ENCODE measurements around the gene RAPGEF1.
A peak's percentile ranks its signal among the peaks of the same experiment; 100 is the strongest.

The RAPGEF1 gene

DNA sequence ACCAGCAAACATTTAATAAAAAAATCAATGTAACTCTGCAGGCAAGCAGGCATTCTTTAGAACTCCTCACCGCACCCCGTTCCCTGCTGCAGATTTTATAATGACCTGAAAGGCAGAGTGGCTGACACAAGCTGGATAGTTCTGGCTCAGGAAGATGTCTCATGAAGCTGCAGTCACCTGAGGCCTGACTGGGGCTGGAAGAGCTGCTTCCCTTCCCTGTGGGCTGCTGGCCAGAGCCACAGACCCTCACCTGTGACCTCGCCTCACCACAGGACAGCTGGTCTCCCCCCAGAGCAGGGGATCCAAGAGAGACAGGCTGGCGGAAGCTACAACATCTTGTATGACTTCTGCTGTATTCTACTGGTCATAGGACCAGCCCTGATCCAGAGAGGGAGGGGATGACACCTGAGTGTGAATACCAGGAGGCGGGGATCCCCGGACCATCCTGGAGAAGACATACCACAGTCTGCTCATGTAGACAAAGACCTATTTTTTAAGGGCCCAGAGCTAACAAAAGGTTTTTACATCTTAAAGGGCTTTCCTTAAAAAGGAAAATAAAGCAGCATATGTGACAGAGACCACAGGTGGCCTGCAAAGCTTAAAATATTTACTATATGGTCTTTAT is 43.9 kb downstream of the RAPGEF1 start:
- TF ChIP-seq PAX5 (IDR thresholded peaks at IDR 0.05; ENCODE audit: insufficient read depth, low read length, severe bottlenecking), result no peak
- no peak for TF ChIP-seq POLR2A (IDR thresholded peaks at IDR 0.05; ENCODE audit: low read depth, low read length)
- no peak for TF ChIP-seq POU2F2 (IDR thresholded peaks at IDR 0.05; ENCODE audit: low read depth, low read length)
- TF ChIP-seq TAF1 (IDR thresholded peaks at IDR 0.05; ENCODE audit: low read depth, low read length), result no peak
- no peak for FAIRE-seq
- no peak for DNase-seq (ENCODE audit: insufficient read length, low spot score)

GRCh38 chr9:131695366-131695765 is 44.5 kb downstream of the RAPGEF1 start:
- no peak for FAIRE-seq
- TF ChIP-seq POLR2AphosphoS5 (IDR thresholded peaks at IDR 0.05; ENCODE audit: low read depth, low read length), result no peak
- no peak for DNase-seq (ENCODE audit: insufficient read length, low spot score)

DNA sequence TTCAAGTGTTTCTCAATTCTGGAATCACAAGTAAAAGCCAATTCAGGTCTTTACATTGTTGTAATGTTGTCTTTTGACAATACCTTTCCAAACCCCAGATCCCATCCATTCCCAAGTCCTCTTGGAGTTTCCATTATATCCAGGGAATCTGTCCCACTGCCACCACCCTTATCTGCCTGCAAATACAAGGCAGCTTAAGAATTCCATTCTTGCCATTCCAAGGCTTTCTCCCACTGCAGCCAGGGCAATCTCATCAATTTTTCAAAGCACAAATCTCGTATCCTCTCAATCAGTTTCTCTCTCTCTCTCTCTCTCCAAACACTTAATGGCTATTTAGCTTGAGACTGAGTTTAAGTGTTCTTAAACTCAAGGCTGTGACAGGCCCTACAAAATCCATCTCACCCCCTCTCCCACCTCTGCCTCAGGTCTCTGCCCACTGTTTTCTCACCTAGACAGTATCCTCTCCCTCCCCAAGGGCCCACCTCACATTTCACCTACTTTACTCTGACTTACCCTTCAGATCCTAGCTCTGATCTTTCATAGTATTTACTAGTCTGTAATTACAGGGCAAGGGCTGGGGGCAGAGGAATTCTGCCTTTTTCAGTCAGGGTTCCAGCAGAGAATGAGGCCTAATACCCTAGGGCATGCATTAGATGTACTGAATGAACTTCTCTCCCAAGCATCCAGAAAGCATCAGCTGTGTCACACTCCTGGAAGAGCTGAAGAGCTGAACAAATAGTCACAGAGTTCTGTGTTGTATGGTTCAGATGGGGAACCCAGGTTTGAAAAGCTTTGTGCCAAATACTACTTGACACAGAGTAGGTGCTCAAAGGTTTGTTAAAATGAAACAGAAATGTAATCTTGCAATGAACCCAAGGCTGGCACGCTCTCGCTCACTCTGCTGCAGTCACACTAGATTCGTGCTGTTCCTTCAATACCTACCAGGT is 46.0 kb downstream of the RAPGEF1 start:
- TF ChIP-seq POLR2AphosphoS5 (IDR thresholded peaks at IDR 0.05; ENCODE audit: low read depth, low read length), result no peak
- TF ChIP-seq PAX5 (IDR thresholded peaks at IDR 0.05; ENCODE audit: insufficient read depth, low read length, severe bottlenecking), result no peak
- TF ChIP-seq SPI1 (IDR thresholded peaks at IDR 0.05; ENCODE audit: low read depth, low read length), result no peak
- no peak for TF ChIP-seq POLR2A (IDR thresholded peaks at IDR 0.05; ENCODE audit: low read depth, low read length)
- no peak for TF ChIP-seq TAF1 (IDR thresholded peaks at IDR 0.05; ENCODE audit: low read depth, low read length)
- TF ChIP-seq POU2F2 (IDR thresholded peaks at IDR 0.05; ENCODE audit: low read depth, low read length), result no peak
- DNase-seq (ENCODE audit: insufficient read length, low spot score) (no peak), FAIRE-seq (no peak)

DNA sequence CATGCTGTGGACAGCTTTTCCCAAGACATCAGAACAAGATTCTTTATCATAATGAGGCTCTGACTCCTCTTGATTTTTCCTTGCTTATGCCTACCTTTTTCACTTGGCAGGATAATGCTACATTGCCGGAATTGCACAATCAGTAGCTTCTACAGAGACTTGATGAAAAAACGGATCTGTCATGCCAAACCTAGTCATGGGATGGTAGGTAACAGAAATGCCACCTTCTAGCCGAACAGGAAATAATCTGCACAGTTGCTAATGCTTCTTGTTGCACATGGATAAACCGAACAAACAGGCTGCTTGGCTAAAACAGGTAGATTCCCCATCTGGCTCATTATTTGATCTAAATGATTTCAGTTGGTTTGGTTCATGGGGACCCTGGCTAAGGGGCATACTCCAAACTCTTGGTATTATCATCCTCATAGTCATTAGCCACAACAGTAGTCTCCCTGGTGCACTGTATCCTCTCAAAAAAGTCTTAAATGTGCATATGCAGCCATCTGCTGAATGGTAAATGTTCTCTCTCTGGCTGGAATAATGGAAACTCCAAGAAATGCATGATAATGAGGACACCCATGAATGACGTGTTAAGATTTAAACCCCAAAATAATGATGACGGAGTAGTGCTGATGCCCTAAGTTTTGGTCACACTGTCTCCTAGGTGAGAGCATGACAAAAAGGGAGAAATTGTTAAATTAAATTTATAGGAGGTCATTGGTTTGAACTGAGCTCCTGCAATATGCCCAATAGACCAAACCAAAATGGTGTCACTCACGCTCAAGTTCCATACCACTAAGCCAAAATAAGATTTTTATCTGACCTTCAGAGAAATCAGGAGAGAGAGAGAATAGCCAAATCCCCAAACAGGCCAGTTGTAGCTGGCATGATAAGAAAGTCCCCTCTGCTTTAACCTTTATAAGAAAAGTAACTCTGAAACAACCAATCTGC is 47.0 kb downstream of the RAPGEF1 start:
- no peak for DNase-seq (ENCODE audit: insufficient read length, low spot score)
- no peak for FAIRE-seq
- TF ChIP-seq POLR2AphosphoS5 (IDR thresholded peaks at IDR 0.05; ENCODE audit: low read depth, low read length), result no peak
- TF ChIP-seq POLR2A (IDR thresholded peaks at IDR 0.05; ENCODE audit: low read depth, low read length), result no peak
- TF ChIP-seq POU2F2 (IDR thresholded peaks at IDR 0.05; ENCODE audit: low read depth, low read length), result no peak
- TF ChIP-seq PAX5 (IDR thresholded peaks at IDR 0.05; ENCODE audit: insufficient read depth, low read length, severe bottlenecking), result no peak
- no peak for TF ChIP-seq SPI1 (IDR thresholded peaks at IDR 0.05; ENCODE audit: low read depth, low read length)
- TF ChIP-seq TAF1 (IDR thresholded peaks at IDR 0.05; ENCODE audit: low read depth, low read length), result no peak

DNA sequence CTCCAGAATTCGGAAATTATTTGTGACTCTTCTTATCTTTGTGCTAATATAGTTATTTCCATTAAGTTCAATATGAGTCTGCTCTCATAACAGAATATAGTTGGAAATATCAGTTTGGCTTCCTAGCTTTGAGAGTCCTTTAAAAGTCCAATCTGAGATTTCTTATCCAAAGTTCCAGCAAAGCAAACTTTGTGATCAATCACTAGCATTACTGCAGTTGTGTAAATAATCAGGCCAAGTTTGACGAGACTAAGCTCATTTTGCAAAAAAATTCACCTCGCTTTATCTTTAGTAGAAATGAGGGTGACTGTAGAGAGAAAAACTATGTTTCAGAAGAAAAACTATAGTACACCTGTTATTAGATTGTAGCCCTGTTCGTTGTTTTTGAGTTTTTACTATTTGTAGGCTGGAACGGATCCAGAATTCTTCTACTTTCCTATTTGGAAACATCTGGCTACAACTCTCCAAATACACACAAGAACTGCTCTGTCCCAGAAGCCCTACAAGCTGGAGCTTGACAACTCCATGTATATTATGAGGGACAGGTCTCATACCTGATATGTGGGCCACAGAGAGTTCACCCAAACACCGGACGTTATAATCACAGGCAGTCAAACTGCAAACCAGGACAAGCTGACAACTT is 47.8 kb downstream of the RAPGEF1 start:
- FAIRE-seq (no peak), DNase-seq (ENCODE audit: insufficient read length, low spot score) (no peak)
- no peak for TF ChIP-seq SPI1 (IDR thresholded peaks at IDR 0.05; ENCODE audit: low read depth, low read length)
- TF ChIP-seq POU2F2 (IDR thresholded peaks at IDR 0.05; ENCODE audit: low read depth, low read length), result no peak
- no peak for TF ChIP-seq POLR2A (IDR thresholded peaks at IDR 0.05; ENCODE audit: low read depth, low read length)
- TF ChIP-seq POLR2AphosphoS5 (IDR thresholded peaks at IDR 0.05; ENCODE audit: low read depth, low read length), result no peak
- TF ChIP-seq TAF1 (IDR thresholded peaks at IDR 0.05; ENCODE audit: low read depth, low read length), result no peak
- no peak for TF ChIP-seq PAX5 (IDR thresholded peaks at IDR 0.05; ENCODE audit: insufficient read depth, low read length, severe bottlenecking)

GRCh38 chr9:131690941-131691573 is 48.8 kb downstream of the RAPGEF1 start:
- DNase-seq (ENCODE audit: insufficient read length, low spot score) (no peak), FAIRE-seq (no peak)
- TF ChIP-seq POLR2AphosphoS5 (IDR thresholded peaks at IDR 0.05; ENCODE audit: low read depth, low read length), result no peak
- TF ChIP-seq TAF1 (IDR thresholded peaks at IDR 0.05; ENCODE audit: low read depth, low read length), result no peak
- no peak for TF ChIP-seq POLR2A (IDR thresholded peaks at IDR 0.05; ENCODE audit: low read depth, low read length)
- no peak for TF ChIP-seq POU2F2 (IDR thresholded peaks at IDR 0.05; ENCODE audit: low read depth, low read length)
- TF ChIP-seq PAX5 (IDR thresholded peaks at IDR 0.05; ENCODE audit: insufficient read depth, low read length, severe bottlenecking), result no peak
- no peak for TF ChIP-seq SPI1 (IDR thresholded peaks at IDR 0.05; ENCODE audit: low read depth, low read length)

GRCh38 chr9:131690462-131690861 is 49.4 kb downstream of the RAPGEF1 start:
- FAIRE-seq (peak; percentile 74), DNase-seq (ENCODE audit: insufficient read length, low spot score) (no peak)
- TF ChIP-seq PAX5 (IDR thresholded peaks at IDR 0.05; ENCODE audit: insufficient read depth, low read length, severe bottlenecking) (no peak), POLR2A (IDR thresholded peaks at IDR 0.05; ENCODE audit: low read depth, low read length) (no peak), TAF1 (IDR thresholded peaks at IDR 0.05; ENCODE audit: low read depth, low read length) (no peak), POU2F2 (IDR thresholded peaks at IDR 0.05; ENCODE audit: low read depth, low read length) (no peak), SPI1 (IDR thresholded peaks at IDR 0.05; ENCODE audit: low read depth, low read length) (no peak), POLR2AphosphoS5 (IDR thresholded peaks at IDR 0.05; ENCODE audit: low read depth, low read length) (no peak)

DNA sequence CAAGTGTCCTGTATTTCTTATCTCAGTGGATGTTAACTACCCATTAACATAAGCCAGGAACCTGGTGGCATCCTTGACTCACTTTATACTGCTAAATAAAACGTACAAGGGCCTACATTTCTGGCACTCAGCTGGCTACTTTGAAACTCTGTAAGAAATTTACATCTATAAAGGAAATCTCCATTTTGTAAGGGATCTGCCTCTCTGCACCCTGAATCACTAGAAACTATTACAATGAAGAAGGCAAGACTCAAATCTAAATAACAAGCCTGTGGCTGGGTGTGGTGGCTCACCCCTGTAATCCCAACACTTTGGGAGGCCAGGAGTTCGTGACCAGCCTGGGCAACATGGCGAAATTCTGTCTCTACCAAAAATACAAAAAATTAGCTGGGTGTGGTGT is 51.5 kb downstream of the RAPGEF1 start:
- no peak for TF ChIP-seq POU2F2 (IDR thresholded peaks at IDR 0.05; ENCODE audit: low read depth, low read length)
- no peak for TF ChIP-seq POLR2A (IDR thresholded peaks at IDR 0.05; ENCODE audit: low read depth, low read length)
- no peak for TF ChIP-seq SPI1 (IDR thresholded peaks at IDR 0.05; ENCODE audit: low read depth, low read length)
- no peak for TF ChIP-seq TAF1 (IDR thresholded peaks at IDR 0.05; ENCODE audit: low read depth, low read length)
- no peak for TF ChIP-seq POLR2AphosphoS5 (IDR thresholded peaks at IDR 0.05; ENCODE audit: low read depth, low read length)
- TF ChIP-seq PAX5 (IDR thresholded peaks at IDR 0.05; ENCODE audit: insufficient read depth, low read length, severe bottlenecking), result no peak
- no peak for DNase-seq (ENCODE audit: insufficient read length, low spot score)
- FAIRE-seq, result no peak
